GM21423 (cell line): Measurements from ENCODE around the gene SOX10.

ENCODE experiments used
- ATAC-seq: cut with Tn5 transposase; IDR thresholded peaks from one replicate; pipeline ENCODE4 v1.9.1; 2021; ENCODE audit warnings: mild to moderate bottlenecking, moderate library complexity; ENCODE audit not compliant: unreplicated experiment

Gene SOX10

DNA sequence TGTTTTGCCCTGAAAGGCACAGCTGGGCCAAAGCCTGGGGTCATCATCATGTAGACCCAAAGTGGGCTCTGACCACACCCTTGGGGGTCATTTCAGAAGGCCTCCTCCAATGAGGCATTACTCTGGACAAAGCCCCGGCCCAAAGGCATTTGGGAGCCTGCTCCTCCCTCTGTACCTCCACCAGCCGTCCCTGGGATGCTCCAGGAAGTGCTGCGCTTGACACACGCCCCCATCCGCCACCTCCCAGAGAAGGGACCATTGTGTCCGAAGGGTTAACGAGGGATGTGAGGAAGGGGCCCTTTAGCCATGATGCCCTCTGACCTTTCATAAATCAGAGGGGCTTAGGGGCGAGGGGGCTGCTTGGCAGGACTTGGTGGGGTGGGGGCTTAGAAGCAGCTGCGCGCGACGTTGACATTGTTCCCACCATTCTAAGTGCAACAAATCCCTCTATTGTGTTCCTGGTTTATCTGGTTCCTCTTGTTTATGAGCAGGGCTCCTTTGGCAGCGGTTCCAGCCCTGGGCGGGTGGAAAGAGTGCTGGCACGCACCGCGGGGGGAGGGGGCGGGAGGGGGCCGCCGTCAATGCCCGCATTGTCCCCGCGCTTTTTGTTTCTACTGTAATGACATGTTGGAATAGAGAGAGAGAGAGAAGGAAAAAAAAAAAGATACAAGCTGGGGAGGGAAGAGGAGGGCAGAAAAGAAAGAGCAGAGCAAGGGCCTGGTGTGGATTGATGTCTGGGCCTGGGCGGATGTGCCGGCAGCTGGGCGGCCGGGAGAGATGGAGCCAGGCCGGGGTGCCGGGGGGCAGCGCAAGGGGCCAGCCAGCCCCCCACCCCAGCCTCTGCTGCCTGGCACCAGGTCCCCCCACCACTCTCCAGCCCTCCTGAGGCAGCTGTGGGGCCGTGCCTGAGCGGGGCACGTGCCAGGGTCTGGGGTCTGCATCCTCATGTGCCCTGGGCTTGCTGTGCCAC, 32.1 kb upstream of the SOX10 start:
- ATAC-seq = no peak

DNA sequence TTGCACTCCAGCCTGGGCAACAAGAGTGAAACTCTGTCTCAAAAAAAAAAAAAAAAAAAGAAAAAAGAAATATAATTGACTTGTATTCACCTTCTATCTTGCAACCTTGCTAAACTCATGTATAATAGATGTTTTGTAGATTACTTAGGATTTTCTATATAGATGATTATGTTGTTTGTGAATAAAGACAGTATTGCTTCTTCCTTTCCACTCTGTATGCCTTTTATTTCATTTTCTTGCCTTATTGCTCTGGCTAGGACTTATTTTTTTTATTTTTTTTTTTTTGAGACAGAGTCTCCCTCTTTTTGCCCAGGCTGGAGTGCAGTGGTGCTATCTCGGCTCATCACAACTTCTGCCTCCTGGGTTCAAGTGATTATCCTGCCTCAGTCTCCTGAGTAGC, 29.7 kb upstream of the SOX10 start:
- no peak for ATAC-seq

DNA sequence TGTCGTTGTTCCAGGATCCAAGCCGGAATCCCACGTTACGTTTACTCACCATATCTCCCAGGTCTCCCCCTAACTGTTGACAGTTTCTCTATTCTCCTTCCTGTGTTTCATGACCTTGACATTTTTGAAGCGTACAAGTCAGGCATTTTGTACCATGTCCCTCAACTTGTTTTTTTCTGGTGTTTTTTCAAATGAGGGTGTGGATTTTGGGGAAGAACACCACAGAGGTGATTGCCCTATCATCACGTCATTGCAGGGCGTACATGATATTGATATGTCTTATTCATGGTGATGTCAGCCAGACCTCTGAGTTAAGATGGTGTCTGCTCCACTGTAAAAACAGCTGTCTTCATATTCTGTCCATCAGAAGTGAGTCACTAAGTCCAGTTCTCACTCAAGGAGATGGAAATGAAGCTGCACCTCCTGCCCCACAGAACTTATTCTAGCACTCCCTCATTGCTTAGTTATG, 28.3 kb upstream of the SOX10 start:
- no peak for ATAC-seq

DNA sequence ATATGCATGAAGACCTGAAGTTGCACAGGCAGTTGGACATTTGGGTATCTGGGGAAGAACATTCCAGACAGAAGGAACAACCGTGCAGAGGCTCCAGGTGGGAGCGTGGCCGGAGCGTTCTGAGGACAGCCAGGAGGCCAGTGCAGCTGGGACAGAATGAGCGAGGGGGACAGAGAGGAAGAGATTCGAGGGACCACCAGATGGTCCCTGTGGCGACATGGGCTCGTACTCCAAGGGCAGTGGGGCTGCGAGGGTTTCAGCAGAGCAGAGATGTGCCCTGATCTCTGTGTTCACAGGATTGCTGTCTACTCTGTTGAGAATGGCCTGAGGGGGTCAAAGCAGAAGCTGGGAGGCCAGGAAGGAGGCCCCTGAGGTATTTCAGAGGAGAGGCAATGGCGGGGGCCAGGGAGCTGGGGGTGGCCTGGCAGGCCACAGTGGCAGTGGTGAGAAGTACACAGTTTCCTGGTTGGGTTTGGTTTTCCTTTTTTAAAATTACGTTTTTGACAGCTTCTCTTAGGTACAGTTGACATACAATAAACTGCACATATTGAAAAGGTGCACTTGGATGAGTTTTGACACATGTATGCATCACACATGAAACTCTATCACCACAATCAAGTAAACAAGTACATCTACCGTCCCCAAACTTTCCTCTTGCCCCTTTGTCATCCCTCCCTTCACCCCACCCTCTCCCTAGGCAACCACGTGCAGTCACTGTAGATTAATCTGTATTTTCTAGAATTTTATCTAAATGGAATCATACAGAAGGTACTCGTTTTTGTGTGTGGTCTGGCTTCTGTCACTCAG, 24.8 kb upstream of the SOX10 start:
- no peak for ATAC-seq

GRCh38 chr22:38007330-38007902, 23.1 kb upstream of the SOX10 start:
- no peak for ATAC-seq

- ATAC-seq = no peak
Observed at GRCh38 chr22:38006906-38007305, 22.6 kb upstream of the SOX10 start.

DNA sequence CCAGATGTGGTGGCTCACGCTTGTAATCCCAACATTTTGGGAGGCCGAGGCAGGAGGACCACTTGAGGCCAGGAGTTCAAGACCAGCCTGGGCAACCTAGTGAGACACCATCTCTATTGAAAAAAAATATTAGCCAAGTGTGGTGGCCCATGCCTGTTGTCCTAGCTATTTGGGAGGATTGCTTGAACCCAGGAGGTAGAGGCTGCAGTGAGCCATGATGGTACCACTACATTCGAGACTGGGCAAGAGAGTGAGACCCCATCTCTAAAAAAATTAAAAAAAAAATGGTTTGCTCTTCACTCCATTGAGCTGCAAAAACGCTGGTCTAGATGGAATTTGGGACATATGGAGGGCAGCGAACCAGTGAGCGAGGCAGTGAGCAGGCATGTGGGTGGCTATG, 21.6 kb upstream of the SOX10 start:
- ATAC-seq = no peak

DNA sequence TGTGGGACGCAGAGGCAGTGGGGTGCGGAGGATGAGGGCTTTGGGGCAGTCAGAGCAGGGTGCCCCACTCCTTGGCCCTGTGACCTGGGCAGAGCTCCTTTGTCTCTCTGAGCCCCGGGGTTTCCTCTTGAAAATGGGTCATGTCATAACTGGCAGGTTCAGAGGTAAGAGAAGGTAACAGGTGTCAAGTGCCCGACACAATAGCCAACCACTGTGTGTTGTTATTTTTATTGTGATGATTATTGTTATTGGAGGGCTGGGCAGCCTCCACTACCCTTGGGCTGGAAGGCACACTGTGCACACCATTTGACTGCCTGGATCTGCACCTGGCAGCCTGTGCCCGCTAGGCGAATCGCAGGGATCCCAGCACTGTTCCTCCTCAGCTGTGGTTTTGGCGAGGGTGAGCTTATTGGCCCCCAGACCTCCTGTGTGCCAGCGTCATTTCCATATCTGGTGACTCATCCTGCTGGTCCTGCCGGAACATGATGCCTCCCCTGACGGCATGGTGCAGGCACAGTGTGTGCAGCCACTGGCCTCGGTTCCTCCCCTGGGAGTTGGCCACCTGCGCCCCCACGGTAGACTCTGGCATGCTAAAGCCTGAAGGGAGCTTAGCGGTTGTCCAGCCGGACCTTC, 15.4 kb upstream of the SOX10 start:
- no peak for ATAC-seq

GRCh38 chr22:37999236-37999635, 14.9 kb upstream of the SOX10 start:
- no peak for ATAC-seq

GRCh38 chr22:37998543-37998942, 14.2 kb upstream of the SOX10 start:
- ATAC-seq = no peak

DNA sequence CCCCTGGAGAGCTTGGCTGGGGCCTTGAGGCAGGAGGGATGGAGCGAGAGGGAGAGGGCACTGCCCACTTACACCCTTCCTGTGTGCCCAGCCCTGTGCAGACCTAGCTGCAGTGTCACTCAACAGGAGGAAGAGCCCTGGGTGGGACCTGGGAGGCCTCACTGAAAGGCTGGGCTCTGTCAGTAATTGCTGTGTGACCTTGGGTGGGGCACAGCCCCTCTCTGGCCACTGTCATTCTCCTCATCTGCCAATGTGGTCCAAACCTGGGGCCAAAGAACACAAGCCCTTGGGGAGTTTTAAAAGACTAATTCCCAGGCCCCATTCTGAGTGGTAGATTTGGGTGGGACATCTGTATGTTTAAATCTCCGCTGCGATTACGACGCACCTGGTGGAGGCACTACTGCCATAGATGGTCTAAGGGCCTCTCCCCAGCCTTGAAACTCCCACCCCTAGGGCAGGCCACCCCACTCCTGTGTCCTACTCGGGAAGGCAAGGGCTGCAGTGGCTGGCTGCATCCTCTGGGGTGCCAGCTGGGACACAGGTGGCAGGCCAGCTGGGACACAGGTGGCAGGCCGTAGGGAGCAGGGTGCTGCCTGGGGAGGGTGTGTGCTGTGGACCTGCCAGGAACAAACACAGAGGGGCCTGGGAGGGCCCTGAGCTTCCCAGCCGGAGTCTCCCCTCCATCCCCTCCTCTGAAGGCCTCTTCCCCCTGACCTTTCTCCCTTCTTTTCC, 12.3 kb upstream of the SOX10 start:
- no peak for ATAC-seq

DNA sequence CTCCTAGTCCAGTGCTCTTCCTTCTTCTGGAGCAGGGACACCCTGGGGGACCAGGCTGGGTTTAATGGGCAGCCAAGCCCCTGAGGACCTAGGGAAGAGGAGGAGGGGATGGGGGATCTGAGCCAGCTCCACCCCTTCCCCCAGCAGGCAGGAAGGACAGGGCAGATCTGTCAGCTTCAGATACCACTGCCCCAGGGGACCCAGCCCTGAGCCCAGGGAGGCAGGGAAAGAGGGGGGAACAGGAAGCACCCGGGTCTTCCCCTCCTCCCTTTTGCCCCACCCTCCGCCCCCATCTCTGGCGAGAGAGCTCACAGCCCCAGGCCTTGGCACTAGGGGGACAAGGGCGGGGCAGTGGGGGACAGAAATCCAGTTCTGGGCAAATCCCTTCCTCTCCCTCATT, 11.7 kb upstream of the SOX10 start:
- ATAC-seq = no peak

- no peak for ATAC-seq
Observed at GRCh38 chr22:37995460-37995859, 11.1 kb upstream of the SOX10 start.

- no peak for ATAC-seq
Observed at GRCh38 chr22:37994982-37995381, 10.6 kb upstream of the SOX10 start.

- ATAC-seq = no peak
Observed at GRCh38 chr22:37994049-37994448, 9.7 kb upstream of the SOX10 start.

DNA sequence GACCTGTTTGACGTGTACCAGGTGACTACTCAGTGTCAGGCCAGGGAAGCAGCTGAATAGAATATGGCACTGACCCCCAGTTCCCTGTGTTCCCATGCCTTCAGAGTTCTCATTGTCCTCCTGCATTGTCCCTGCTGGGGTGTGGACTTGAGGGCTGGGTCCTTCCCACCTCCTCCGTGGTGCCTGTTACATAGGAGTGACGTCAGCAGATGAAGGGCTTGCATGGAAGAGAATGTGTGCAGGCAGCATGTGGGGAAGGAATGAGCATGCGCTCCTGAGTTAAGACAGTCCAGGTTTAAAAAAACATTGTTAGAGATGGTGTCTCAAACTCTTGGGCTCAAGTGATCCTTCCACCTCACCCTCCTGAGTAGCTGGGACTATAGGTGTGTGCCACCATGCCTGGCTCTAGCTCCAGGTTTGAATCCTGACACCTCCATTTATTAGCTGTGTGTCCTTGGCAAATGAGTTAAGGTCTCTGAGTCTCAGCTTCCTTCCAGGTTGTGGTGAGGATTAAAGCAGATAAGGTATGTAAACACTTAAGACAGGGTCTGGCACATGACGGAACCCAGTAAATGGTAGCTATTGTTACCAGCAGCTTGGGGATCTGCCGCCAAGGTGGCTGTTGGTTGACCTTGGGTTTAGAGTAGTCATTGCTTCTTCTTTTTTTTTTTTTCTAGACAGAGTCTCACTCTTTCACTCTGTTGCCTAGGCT, 7.5 kb upstream of the SOX10 start:
- ATAC-seq = no peak

DNA sequence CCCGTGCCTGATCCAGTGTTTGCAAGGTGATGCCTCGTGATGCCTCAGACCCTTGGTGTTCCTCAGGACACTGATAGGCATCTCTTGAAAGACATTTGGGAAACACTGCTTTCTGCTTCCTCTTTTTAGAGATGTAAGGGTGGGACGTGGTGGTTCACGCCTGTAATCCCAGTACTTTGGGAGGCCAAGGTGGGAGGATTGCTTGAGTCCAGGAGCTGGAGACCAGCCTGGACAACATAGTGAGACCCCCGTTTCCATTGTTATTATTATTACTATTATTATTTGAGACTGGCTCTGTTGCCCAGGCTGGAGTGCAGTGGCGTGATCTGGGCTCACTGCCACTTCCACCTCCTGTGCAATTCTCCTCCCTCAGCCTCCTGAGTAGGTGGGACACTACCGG, 6.5 kb upstream of the SOX10 start:
- no peak for ATAC-seq

DNA sequence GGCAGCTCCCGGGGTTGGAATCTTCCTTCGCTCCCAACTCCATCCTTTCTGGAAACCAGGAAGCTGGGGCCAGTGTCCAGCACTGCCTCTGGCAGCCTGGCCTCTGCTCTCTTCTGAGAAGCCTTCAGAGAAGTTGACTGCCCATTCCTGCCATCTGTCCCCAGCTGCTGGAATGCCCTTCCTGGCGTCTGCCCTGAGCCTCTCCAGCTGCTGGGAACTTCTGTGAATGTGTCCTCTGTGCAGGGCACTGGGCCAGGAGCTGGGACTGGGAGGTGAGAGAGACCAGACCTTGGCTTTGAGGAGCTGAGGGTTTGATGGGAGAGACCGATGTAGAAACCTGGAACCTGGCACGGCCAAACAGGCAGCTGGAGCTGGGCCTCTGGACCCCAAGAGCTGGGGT, 5.9 kb upstream of the SOX10 start:
- ATAC-seq = no peak

DNA sequence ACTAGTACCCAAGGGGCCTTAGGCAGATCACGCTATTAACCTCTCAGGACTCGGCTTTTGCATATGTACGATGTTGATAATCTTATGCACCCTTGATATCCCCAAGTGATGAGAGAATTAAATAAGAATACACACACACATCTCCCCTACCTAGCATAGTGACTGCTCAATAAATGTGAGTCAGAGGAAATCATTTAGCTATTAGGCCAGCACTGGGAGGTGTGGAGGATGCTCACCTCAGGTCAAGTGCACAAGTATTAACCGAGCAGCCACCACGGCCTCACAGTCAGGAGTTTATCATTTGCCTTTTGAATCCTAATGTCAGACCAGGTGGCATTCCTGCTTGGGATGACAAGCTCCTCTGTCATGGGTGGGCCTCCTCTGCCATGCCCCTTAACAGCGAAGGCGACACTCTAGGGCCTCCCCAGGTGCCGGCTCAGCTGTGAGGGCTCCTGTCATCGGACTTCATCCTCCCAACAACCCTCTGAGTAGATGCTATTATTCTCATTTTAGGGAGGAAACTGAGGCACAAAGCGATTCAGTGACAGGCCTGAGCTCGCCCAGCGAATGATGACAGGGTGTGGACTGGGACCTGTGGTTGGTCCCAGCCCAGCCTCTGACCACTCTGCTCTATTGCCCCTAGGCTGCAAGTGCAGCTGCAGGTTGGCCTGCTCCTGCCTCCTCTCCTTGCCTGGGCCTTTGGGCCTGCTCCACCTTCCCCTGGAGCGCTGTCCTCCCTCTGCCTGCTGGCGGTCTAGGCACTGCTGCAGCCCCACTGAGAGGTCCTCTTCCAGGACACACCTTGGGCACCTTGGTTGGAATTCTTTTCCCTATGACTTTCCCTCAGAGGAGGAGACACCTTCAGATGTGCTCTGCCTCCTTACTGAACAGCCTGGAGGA, 5.0 kb upstream of the SOX10 start:
- ATAC-seq = no peak
